Neural progenitor cell (in vitro differentiated cells): ENCODE results near the gene ENPP1. TPM values are rescaled to one million over a fixed set of nuclear protein-coding genes. Genes with fewer than 3 reads are reported as not detected.

Experiments used
- DNase-seq: peaks from one replicate; pipeline ENCODE4 v3.0.0-alpha.2; 2016; ENCODE audit warnings: low spot score
- H2AFZ ChIP-seq: fragments of 200-600 bp; sonication (generic); replicated peaks from 2 replicates; pipeline ENCODE4 v1.6.1; 2016; ENCODE audit warnings: antibody characterized with exemption
- H3F3A ChIP-seq: fragments of 200-600 bp; sonication (generic); 2 replicates; pipeline ENCODE4 v1.6.1; 2016; ENCODE audit warnings: antibody characterized with exemption, low read depth
- H3K27ac ChIP-seq: fragments of 200-600 bp; sonication (generic); 2 replicates; pipeline ENCODE4 v1.5.1; 2016; ENCODE audit warnings: mild to moderate bottlenecking
- H3K27me3 ChIP-seq: fragments of 200-600 bp; sonication (generic); 2 replicates; pipeline ENCODE4 v1.6.1; 2016; ENCODE audit warnings: mild to moderate bottlenecking, moderate library complexity
- H3K36me3 ChIP-seq: fragments of 200-600 bp; sonication (generic); 2 replicates; pipeline ENCODE4 v1.5.1; 2016
- H3K4me1 ChIP-seq: fragments of 200-600 bp; sonication (generic); 2 replicates; pipeline ENCODE4 v1.6.1; 2016; ENCODE audit warnings: mixed run types
- H3K4me2 ChIP-seq: fragments of 200-600 bp; sonication (generic); 2 replicates; pipeline ENCODE4 v1.6.1; 2016
- H3K4me3 ChIP-seq: fragments of 200-600 bp; sonication (generic); 2 replicates; pipeline ENCODE4 v1.5.1; 2016
- H3K79me2 ChIP-seq: fragments of 200-600 bp; sonication (generic); 2 replicates; pipeline ENCODE4 v1.6.1; 2016; ENCODE audit warnings: low read depth
- H3K9ac ChIP-seq: fragments of 200-600 bp; sonication (generic); 2 replicates; pipeline ENCODE4 v1.6.1; 2016
- H3K9me3 ChIP-seq: fragments of 200-600 bp; sonication (generic); 2 replicates; pipeline ENCODE4 v1.5.1; 2016; ENCODE audit warnings: low read depth
- H4K20me1 ChIP-seq: fragments of 200-600 bp; sonication (generic); 2 replicates; pipeline ENCODE4 v1.6.1; 2016; ENCODE audit warnings: low read depth
- H3K27ac Mint-ChIP-seq: 3 replicates; pipeline ENCODE4 v1.8.0; 2021; ENCODE audit warnings: mixed read lengths
- H3K27me3 Mint-ChIP-seq: 2 replicates; pipeline ENCODE4 v1.8.0; 2022; ENCODE audit warnings: low read depth, mild to moderate bottlenecking, inconsistent platforms, moderate library complexity, mixed read lengths; ENCODE audit not compliant: insufficient read depth
- H3K36me3 Mint-ChIP-seq: 3 replicates; pipeline ENCODE4 v1.8.0; 2021; ENCODE audit warnings: mixed read lengths
- H3K4me1 Mint-ChIP-seq: 3 replicates; pipeline ENCODE4 v1.8.0; 2021; ENCODE audit warnings: mixed read lengths
- H3K4me3 Mint-ChIP-seq: 3 replicates; pipeline ENCODE4 v1.8.0; 2021; ENCODE audit warnings: mild to moderate bottlenecking, moderate library complexity, mixed read lengths
- H3K9me3 Mint-ChIP-seq: 3 replicates; pipeline ENCODE4 v1.8.0; 2020; ENCODE audit warnings: mixed read lengths
- CTCF ChIP-seq: fragments of 200-600 bp; sonication (generic); IDR thresholded peaks from 2 replicates; pipeline ENCODE4 v1.5.1; 2017; ENCODE audit warnings: antibody characterized with exemption, mild to moderate bottlenecking
- EZH2 ChIP-seq: fragments of 200-600 bp; sonication (generic); IDR thresholded peaks from 2 replicates; pipeline ENCODE4 v1.6.1; 2017; ENCODE audit warnings: antibody characterized with exemption, mild to moderate bottlenecking, moderate library complexity
- EZH2phosphoT487 ChIP-seq: fragments of 200-600 bp; sonication (generic); IDR thresholded peaks from 2 replicates; pipeline ENCODE4 v1.6.1; 2017; ENCODE audit warnings: antibody characterized with exemption
- total RNA-seq: library from RNA; depleted of rRNA; stranded (reverse); fragments of >200 nt; gene quantifications from 2 replicates; pipeline ENCODE4 v1.2.3, GENCODE V29; 2015; ENCODE audit warnings: low replicate concordance

Gene ENPP1
- total RNA-seq, 1 donor from 2014 or later = 9.7 TPM

- Histone ChIP-seq H3K79me2 (no peaks in the 10 kb centered on the region), H3K27me3 (no peaks in the 10 kb centered on the region), H3K4me1 (no peaks in the 10 kb centered on the region), H3K9ac (no peak overlapping the region), H3K9me3 (no peaks in the 10 kb centered on the region), H3K4me3 (no peak overlapping the region), H3F3A (no peaks in the 10 kb centered on the region), H3K4me2 (no peak overlapping the region), H3K27ac (no peak overlapping the region), H2AFZ (no peak overlapping the region), H4K20me1 (no peaks in the 10 kb centered on the region), H3K36me3 (no peaks in the 10 kb centered on the region)
- no peak for TF ChIP-seq CTCF
- no peak for TF ChIP-seq EZH2
- TF ChIP-seq EZH2phosphoT487 = no peak
- peaks cover 2% of the 10 kb centered on the region for H3K27me3 Mint-ChIP-seq
- H3K9me3 Mint-ChIP-seq = no peaks in the 10 kb centered on the region
- no peaks in the 10 kb centered on the region for H3K36me3 Mint-ChIP-seq
- H3K4me3 Mint-ChIP-seq = no peak overlapping the region
- no peaks in the 10 kb centered on the region for H3K4me1 Mint-ChIP-seq
- DNase-seq = no peak
- no peak overlapping the region for H3K27ac Mint-ChIP-seq
Measured at GRCh38 chr6:131781687-131782086, 26.1 kb upstream of the ENPP1 start.

- Mint-ChIP-seq H3K9me3 (no peaks in the 10 kb centered on the region), H3K4me3 (no peak overlapping the region), H3K4me1 (no peaks in the 10 kb centered on the region), H3K27me3 (no peaks in the 10 kb centered on the region), H3K36me3 (no peaks in the 10 kb centered on the region), H3K27ac (no peak overlapping the region)
- no peak for DNase-seq
- Histone ChIP-seq H3K9me3 (no peaks in the 10 kb centered on the region), H3F3A (no peaks in the 10 kb centered on the region), H3K36me3 (no peaks in the 10 kb centered on the region), H3K79me2 (no peaks in the 10 kb centered on the region), H2AFZ (no peak overlapping the region), H3K4me2 (no peak overlapping the region), H4K20me1 (no peaks in the 10 kb centered on the region), H3K27me3 (no peaks in the 10 kb centered on the region), H3K4me1 (no peaks in the 10 kb centered on the region), H3K4me3 (no peak overlapping the region), H3K9ac (no peak overlapping the region), H3K27ac (no peak overlapping the region)
- no peak for TF ChIP-seq EZH2
- no peak for TF ChIP-seq CTCF
- no peak for TF ChIP-seq EZH2phosphoT487
Measured at GRCh38 chr6:131782764-131783163, 25.1 kb upstream of the ENPP1 start.

- DNase-seq = no peak
- no peak overlapping the region for H2AFZ ChIP-seq
- H3K4me1 Mint-ChIP-seq = peaks cover 2% of the 10 kb centered on the region
- H3K9ac ChIP-seq = no peak overlapping the region
- H3F3A ChIP-seq = no peaks in the 10 kb centered on the region
- TF ChIP-seq EZH2phosphoT487 (no peak), CTCF (no peak)
- no peaks in the 10 kb centered on the region for H3K27me3 Mint-ChIP-seq
- no peak overlapping the region for H3K27ac ChIP-seq
- no peak overlapping the region for H3K4me2 ChIP-seq
- H3K27ac Mint-ChIP-seq = no peak overlapping the region
- H3K36me3 ChIP-seq = no peaks in the 10 kb centered on the region
- no peaks in the 10 kb centered on the region for H3K36me3 Mint-ChIP-seq
- H3K4me3 Mint-ChIP-seq = no peak overlapping the region
- no peaks in the 10 kb centered on the region for H4K20me1 ChIP-seq
- no peak overlapping the region for H3K4me3 ChIP-seq
- H3K79me2 ChIP-seq = no peaks in the 10 kb centered on the region
- no peaks in the 10 kb centered on the region for H3K4me1 ChIP-seq
- H3K9me3 Mint-ChIP-seq = no peaks in the 10 kb centered on the region
- H3K9me3 ChIP-seq = no peaks in the 10 kb centered on the region
- H3K27me3 ChIP-seq = no peaks in the 10 kb centered on the region
Measured at GRCh38 chr6:131784561-131784960, 23.3 kb upstream of the ENPP1 start.

GRCh38 chr6:131787079-131787478 is 20.7 kb upstream of the ENPP1 start:
- H2AFZ ChIP-seq = no peak overlapping the region
- H3K79me2 ChIP-seq = no peaks in the 10 kb centered on the region
- no peaks in the 10 kb centered on the region for H3K36me3 ChIP-seq
- peaks cover 6% of the 10 kb centered on the region for H3K4me1 ChIP-seq
- Mint-ChIP-seq H3K27me3 (no peaks in the 10 kb centered on the region), H3K36me3 (no peaks in the 10 kb centered on the region), H3K4me3 (no peak overlapping the region), H3K27ac (no peak overlapping the region), H3K4me1 (peaks cover 11% of the 10 kb centered on the region), H3K9me3 (no peaks in the 10 kb centered on the region)
- no peaks in the 10 kb centered on the region for H3K27me3 ChIP-seq
- H4K20me1 ChIP-seq = no peaks in the 10 kb centered on the region
- H3K4me2 ChIP-seq = no peak overlapping the region
- no peaks in the 10 kb centered on the region for H3K9me3 ChIP-seq
- H3F3A ChIP-seq = no peaks in the 10 kb centered on the region
- TF ChIP-seq CTCF = no peak
- TF ChIP-seq EZH2 = no peak
- TF ChIP-seq EZH2phosphoT487 = no peak
- H3K4me3 ChIP-seq = no peak overlapping the region
- no peak for DNase-seq
- H3K9ac ChIP-seq = no peak overlapping the region
- no peak overlapping the region for H3K27ac ChIP-seq
